GM21381 (cell line): Measurements from ENCODE around the gene KCNA10.

Source experiments
- ATAC-seq: cut with Tn5 transposase; IDR thresholded peaks from one replicate; pipeline ENCODE4 v1.9.1; 2021; ENCODE audit warnings: mild to moderate bottlenecking, moderate library complexity; ENCODE audit not compliant: unreplicated experiment

The KCNA10 gene

GRCh38 chr1:110519125-110519810 lies at the start of gene KCNA10:
KCNA10 (minus strand) TSS chr1:110519175; CDS start chr1:110518787, 388 bp downstream.
- no peak for ATAC-seq

- no peak for ATAC-seq
Measured at GRCh38 chr1:110566836-110567235, 47.9 kb upstream of the KCNA10 start.

- no peak for ATAC-seq
Measured at GRCh38 chr1:110565565-110565964, 46.6 kb upstream of the KCNA10 start.

GRCh38 chr1:110563089-110563488 lies 44.1 kb upstream of the KCNA10 start:
- no peak for ATAC-seq

GRCh38 chr1:110561596-110561995 lies 42.6 kb upstream of the KCNA10 start:
- ATAC-seq: no peak

GRCh38 chr1:110559157-110559556 lies 40.2 kb upstream of the KCNA10 start:
- ATAC-seq: no peak

GRCh38 chr1:110557481-110557880 lies 38.5 kb upstream of the KCNA10 start:
- ATAC-seq: no peak

- ATAC-seq: no peak
Measured at GRCh38 chr1:110556471-110556807, 37.5 kb upstream of the KCNA10 start.

- no peak for ATAC-seq
Measured at GRCh38 chr1:110555807-110556470, 37.0 kb upstream of the KCNA10 start.

GRCh38 chr1:110554871-110555801 lies 36.2 kb upstream of the KCNA10 start:
- ATAC-seq: no peak

- no peak for ATAC-seq
Measured at GRCh38 chr1:110551278-110551809, 32.4 kb upstream of the KCNA10 start.

GRCh38 chr1:110549831-110550230 lies 30.9 kb upstream of the KCNA10 start:
- no peak for ATAC-seq

GRCh38 chr1:110548381-110548780 lies 29.4 kb upstream of the KCNA10 start:
- no peak for ATAC-seq

- no peak for ATAC-seq
Measured at GRCh38 chr1:110547017-110547416, 28.0 kb upstream of the KCNA10 start.

GRCh38 chr1:110545492-110545891 lies 26.5 kb upstream of the KCNA10 start:
- no peak for ATAC-seq

- ATAC-seq: no peak
Measured at GRCh38 chr1:110544753-110545152, 25.8 kb upstream of the KCNA10 start.

GRCh38 chr1:110542725-110543124 lies 23.8 kb upstream of the KCNA10 start:
- no peak for ATAC-seq

- no peak for ATAC-seq
Measured at GRCh38 chr1:110541906-110542395, 23.0 kb upstream of the KCNA10 start.

GRCh38 chr1:110540891-110541685 lies 22.1 kb upstream of the KCNA10 start:
- ATAC-seq: no peak

- no peak for ATAC-seq
Measured at GRCh38 chr1:110538921-110539320, 19.9 kb upstream of the KCNA10 start.
